ENCODE results near the gene CCDC170.

The CCDC170 gene

GRCh38 chr6:151549790-151550189, 56.0 kb downstream of the CCDC170 start:
- DNase-seq, result no peak

- DNase-seq, result no peak
These were observed 56.8 kb downstream of the CCDC170 start for GRCh38 chr6:151550618-151551017.

- no peak for DNase-seq
These were observed 57.5 kb downstream of the CCDC170 start for GRCh38 chr6:151551223-151551857.

GRCh38 chr6:151553416-151554165, 59.8 kb downstream of the CCDC170 start:
- DNase-seq, result no peak

- DNase-seq, result no peak
These were observed 67.4 kb downstream of the CCDC170 start for GRCh38 chr6:151561238-151561637.

- no peak for DNase-seq
These were observed 70.8 kb downstream of the CCDC170 start for GRCh38 chr6:151564654-151565053.

- no peak for DNase-seq
These were observed 72.1 kb downstream of the CCDC170 start for GRCh38 chr6:151565940-151566339.

GRCh38 chr6:151566557-151566956, 72.7 kb downstream of the CCDC170 start:
- DNase-seq, result no peak

- DNase-seq, result no peak
These were observed 82.8 kb downstream of the CCDC170 start for GRCh38 chr6:151576633-151577032.

GRCh38 chr6:151577257-151577656, 83.4 kb downstream of the CCDC170 start:
- DNase-seq, result no peak

- no peak for DNase-seq
These were observed 91.9 kb downstream of the CCDC170 start for GRCh38 chr6:151585741-151586140.

GRCh38 chr6:151589667-151590066, 95.8 kb downstream of the CCDC170 start:
- no peak for DNase-seq

- DNase-seq, result no peak
These were observed 96.9 kb downstream of the CCDC170 start for GRCh38 chr6:151590742-151591141.

GRCh38 chr6:151592449-151593159, 98.8 kb downstream of the CCDC170 start:
- no peak for DNase-seq

GRCh38 chr6:151609146-151609902, 115.5 kb downstream of the CCDC170 start:
- no peak for DNase-seq

GRCh38 chr6:151610326-151610725, 116.5 kb downstream of the CCDC170 start:
- DNase-seq, result no peak

GRCh38 chr6:151614630-151615029, 120.8 kb downstream of the CCDC170 start:
- no peak for DNase-seq

- no peak for DNase-seq
These were observed 122.3 kb downstream of the CCDC170 start for GRCh38 chr6:151616091-151616513.

GRCh38 chr6:151616600-151616999, 122.8 kb downstream of the CCDC170 start:
- no peak for DNase-seq

GRCh38 chr6:151617539-151617938, 123.7 kb downstream of the CCDC170 start:
- no peak for DNase-seq

- DNase-seq, result no peak
These were observed 124.9 kb downstream of the CCDC170 start for GRCh38 chr6:151618717-151619116.

- DNase-seq, result no peak
These were observed 126.4 kb downstream of the CCDC170 start for GRCh38 chr6:151620179-151620578.

- no peak for DNase-seq
These were observed 130.3 kb downstream of the CCDC170 start for GRCh38 chr6:151624071-151624470.

All from central memory CD4-positive, alpha-beta T cell (primary cell).